Skeletal muscle cell (primary cell): ENCODE measurements around the gene BOLA2B.
"Not testable (repeated sequence)": the region's sequence is repeated elsewhere in the genome, so short reads cannot be mapped to it uniquely, and the experiment has no call there.

Experiments used
- DNase-seq: peaks from one replicate; pipeline ENCODE4 v3.0.0-alpha.2; 2010; ENCODE audit warnings: low read depth
- H3K4me3 ChIP-seq: 2 replicates; pipeline ENCODE4 v1.5.1; 2011; ENCODE audit warnings: low read depth, mild to moderate bottlenecking, control low read depth, low read length, moderate library complexity

The BOLA2B gene

DNA sequence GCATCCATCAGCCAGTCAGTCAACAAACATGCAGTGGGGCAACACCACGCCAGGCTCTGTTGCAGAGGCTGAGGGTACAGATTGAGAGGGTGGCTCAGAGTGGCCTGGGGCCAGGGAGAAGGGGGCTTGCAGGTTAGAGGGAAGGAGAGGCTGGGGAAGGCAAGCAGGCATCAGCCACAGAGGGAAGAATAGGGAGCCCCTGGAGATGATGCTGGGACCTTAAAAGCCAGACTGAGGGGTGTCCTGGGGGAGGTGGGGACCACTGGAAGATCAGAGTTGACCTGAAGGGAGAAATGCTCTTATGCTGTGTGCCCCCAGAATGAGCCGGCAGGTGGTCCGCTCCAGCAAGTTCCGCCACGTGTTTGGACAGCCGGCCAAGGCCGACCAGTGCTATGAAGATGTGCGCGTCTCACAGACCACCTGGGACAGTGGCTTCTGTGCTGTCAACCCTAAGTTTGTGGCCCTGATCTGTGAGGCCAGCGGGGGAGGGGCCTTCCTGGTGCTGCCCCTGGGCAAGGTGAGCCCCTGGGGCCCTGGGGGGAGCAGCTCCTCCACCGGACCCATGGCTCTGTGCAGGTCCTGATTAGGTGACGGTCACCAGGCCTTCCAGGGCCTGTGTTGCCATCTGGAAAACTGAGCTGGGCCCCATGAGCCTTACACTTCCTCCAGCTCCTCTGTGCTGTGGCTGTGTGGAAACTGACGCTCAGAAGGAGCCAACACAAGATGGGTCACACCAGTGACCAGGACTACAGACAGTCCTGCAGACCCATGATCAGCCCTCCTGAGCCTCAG lies 8.4 kb downstream of the BOLA2B start:
- DNase-seq = no peak
- H3K4me3 ChIP-seq = no peak overlapping the region

DNA sequence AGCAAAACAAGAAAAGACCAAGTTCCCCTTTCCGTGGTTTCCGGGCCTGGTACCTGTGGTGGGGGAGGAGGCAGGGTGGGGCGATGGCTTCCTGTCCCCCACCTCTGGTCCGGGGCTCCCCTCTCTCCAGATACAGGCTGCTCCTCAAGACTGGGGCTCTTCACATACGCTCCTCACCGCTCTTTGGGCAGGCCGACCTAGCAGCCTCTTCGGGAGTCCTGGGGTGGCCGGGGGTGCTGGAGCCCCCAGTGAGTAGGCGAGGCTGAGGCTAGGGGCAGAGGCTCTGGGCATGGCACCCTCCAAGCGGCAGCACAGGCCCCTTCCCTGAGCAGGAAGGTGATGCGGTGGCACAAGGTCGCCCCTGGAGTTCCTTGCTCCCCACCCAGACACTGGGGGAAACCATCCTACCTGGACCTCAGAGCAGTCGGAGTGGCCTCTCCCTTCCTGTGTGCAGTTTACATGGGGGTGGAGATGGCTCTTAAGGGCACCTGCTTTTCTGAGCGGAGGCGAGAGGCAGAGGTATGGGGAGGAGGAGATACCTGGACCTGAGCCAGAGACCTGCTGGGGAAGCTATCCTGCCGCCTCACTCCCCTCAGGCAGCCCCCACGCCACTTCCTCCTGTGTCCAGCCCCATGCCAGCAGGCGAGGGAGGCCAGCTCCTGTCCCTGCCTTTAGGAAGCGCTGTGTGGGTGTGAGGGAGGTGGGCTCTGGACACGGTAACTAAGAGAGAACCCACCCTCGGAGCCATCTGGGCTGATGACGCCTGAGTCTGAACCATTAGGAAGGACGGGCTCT lies 9.2 kb downstream of the BOLA2B start:
- no peak for DNase-seq
- H3K4me3 ChIP-seq = peak overlapping the region; percentile 55

GRCh38 chr16:30183233-30184095 lies 10.0 kb downstream of the BOLA2B start, which contains the start of gene CORO1A:
Gene CORO1A, plus strand, starts transcription at chr16:30183602. Its CDS starts 1,608 bp downstream, at chr16:30185210.
- peak within 1 kb of the TSS; percentile 55 for H3K4me3 ChIP-seq
- DNase-seq = peak; percentile 25

- H3K4me3 ChIP-seq = no peak overlapping the region
- no peak for DNase-seq
These were observed 12.7 kb downstream of the BOLA2B start for GRCh38 chr16:30180741-30181140.

GRCh38 chr16:30179931-30180330 lies 13.5 kb downstream of the BOLA2B start:
- H3K4me3 ChIP-seq = no peak overlapping the region
- no peak for DNase-seq

DNA sequence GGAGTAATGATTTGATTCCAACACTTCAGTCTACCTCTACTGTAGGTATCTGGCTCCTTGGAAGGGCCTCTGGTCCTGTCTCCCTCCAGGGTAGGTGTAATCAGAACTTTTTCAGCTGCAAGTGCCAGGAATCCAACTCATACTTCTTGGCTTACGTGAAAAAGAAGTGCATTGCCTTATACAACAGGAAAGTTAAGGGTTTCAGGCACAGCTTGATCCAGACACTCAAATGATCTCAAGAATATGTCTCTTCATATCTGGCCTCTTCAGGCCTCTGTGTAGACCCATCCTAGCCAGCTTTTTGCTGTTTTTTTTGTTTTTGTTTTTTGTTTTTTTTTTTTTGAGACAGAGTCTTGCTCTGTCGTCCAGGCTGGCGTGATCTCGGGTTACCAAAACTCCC lies 14.3 kb downstream of the BOLA2B start:
- H3K4me3 ChIP-seq = no peak overlapping the region
- DNase-seq = no peak

DNA sequence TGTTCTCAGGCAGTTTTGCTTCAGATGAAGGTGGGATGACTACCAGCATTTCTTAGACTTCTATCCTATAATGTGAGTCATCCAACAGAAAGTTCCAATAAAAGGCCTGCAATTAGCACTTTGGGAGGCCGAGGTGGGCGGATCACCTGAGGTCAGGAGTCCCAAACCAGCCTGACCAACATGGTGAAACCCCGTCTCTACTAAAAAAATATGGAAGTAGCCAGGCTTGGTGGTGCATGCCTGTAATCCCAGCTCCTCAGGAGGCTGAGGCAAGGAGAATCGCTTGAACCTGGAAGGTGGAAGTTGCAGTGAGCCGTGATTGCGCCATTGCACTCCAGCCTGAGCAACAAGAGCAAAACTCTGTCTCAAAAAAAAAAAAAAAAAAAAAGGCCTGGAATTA lies 16.6 kb downstream of the BOLA2B start:
- DNase-seq, H3K4me3 ChIP-seq: not testable (repeated sequence)

DNA sequence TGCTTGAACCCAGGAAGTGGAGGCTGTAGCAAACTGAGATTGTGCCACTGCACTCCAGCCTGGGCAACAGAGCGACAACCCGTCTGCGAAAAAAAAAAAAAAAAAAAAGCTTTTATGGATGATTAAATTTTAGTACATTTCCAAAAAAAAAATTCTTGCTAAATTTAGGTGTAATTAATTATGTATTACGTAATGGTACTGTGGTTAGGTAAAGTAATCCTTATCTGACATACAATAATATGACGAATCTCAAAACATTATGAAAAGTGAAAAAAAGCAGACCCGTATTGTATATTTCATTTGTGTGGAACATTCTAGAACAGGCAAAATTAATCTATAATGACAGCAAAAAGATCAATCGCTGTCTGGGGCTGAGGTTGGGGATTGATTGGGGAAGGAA lies 20.4 kb downstream of the BOLA2B start:
- DNase-seq = no peak
- no peak overlapping the region for H3K4me3 ChIP-seq

DNA sequence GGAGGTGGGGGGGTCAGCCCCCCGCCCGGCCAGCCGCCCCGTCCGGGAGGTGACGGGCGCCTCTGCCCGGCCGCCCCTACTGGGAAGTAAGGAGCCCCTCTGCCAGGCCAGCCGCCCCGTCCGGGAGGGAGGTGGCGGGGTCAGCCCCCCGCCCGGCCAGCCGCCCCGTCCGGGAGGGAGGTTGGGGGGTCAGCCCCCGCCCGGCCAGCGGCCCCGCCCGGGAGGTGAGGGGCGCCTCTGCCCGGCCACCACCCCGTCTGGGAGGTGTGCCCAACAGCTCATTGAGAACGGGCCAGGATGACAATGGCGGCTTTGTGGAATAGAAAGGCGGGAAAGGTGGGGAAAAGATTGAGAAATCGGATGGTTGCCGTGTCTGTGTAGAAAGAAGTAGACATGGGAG lies 23.3 kb downstream of the BOLA2B start:
- not testable (repeated sequence) for H3K4me3 ChIP-seq, DNase-seq

DNA sequence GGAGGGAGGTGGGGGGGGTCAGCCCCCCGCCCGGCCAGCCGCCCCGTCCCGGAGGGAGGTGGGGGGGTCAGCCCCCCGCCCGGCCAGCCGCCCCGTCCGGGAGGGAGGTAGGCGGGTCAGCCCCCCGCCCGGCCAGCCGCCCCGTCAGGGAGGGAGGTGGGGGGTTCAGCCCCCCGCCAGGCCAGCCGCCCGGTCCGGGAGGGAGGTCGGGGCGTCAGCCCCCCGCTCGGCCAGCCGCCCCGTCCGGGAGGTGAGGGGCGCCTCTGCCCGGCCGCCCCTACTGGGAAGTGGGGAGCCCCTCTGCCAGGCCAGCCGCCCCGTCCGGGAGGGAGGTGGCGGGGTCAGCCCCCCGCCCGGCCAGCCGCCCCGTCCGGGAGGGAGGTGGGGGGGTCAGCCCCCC lies 24.1 kb downstream of the BOLA2B start:
- not testable (repeated sequence) for DNase-seq, H3K4me3 ChIP-seq

DNA sequence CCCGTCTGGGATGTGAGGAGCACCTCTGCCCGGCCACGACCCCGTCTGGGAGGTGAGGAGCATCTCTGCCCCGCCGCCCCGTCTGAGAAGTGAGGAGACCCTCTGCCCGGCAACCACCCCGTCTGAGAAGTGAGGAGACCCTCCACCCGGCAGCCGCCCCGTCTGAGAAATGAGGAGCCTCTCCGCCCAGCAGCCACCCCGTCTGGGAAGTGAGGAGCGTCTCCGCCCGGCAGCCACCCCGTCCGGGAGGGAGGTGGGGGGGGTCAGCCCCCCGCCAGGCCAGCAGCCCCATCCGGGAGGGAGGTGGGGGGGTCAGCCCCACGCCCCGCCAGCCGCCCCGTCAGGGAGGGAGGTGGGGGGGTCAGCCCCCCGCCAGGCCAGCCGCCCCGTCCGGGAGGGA lies 24.7 kb downstream of the BOLA2B start:
- not testable (repeated sequence) for H3K4me3 ChIP-seq, DNase-seq

DNA sequence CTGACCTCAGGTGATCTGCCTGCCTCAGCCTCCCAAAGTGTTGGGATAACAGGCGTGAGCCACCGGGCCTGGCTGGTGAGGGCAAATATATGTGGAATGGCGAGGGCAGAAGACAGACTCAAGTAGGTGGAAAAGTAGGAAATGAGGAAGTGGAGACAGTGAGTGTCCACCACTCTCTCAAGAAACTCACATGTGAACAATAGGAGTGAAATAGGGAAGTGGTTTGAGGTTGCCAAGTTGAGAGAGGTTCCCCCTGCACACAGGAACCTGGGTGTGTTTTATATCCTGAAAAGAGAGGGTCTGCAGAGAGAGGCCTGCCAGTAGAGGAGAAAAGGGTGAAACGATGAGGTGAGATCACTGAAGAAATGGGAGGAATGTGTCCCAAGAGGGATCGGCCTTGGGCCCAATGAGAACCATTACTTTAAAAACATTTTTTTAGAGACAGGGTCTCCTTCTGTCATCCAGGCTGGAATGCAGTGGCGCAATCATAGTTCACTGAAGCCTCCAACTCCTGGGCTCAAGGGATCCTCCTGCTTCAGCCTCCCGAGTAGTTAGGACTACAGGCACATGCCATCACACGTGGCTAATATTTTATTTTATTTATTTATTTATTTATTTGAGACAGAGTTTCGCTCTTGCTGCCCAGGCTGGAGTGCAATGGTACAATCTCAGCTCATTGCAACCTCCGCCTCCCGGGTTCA lies 27.1 kb downstream of the BOLA2B start:
- no peak for DNase-seq
- no peak overlapping the region for H3K4me3 ChIP-seq

DNA sequence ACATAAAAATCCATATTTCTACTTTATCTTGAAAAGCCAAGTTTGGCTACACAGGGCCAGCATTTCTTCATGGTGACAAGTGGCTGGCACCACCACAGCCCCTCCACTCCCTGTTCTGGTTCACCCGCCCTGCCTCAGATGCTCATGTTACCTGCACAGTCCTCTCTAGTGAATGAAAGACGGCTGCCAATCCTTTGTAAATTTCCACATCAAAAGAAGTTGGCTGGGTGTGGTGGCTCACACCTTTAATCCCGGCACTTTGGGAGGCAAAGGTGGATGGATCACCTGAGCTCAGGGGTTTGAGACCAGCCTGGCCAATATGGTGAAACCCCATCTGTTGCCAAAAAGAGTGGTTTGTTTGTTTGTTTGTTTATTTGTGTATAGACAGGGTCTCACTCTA lies 29.9 kb downstream of the BOLA2B start:
- H3K4me3 ChIP-seq = no peak overlapping the region

GRCh38 chr16:30157214-30157613 lies 36.3 kb downstream of the BOLA2B start:
- H3K4me3 ChIP-seq = no peak overlapping the region
- no peak for DNase-seq

More for the DNA sequence above, 29.9 kb downstream of the BOLA2B start:
- DNase-seq = no peak

- DNase-seq = no peak
These were observed 38.3 kb downstream of the BOLA2B start for GRCh38 chr16:30155188-30155587.

DNA sequence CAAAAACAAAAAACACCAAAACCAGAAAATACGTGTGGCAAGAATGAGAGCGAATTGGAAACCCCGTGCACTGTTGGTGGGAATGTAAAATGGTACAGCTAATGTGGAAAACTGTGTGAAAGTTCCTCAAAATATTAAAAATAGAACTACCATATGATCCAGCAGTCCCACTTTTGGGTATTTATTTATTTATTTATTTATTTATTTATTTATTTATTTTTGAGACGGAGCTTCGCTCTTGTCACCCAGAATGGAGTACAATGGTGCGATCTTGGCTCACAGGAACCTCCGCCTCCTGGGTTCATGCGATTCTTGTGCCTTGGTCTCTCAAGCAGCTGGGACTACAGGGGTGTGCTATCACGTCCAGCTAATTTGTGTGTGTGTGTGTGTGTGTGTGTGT lies 40.9 kb downstream of the BOLA2B start:
- no peak for DNase-seq

More at GRCh38 chr16:30155188-30155587, 38.3 kb downstream of the BOLA2B start:
- H3K4me3 ChIP-seq = no peak overlapping the region

DNA sequence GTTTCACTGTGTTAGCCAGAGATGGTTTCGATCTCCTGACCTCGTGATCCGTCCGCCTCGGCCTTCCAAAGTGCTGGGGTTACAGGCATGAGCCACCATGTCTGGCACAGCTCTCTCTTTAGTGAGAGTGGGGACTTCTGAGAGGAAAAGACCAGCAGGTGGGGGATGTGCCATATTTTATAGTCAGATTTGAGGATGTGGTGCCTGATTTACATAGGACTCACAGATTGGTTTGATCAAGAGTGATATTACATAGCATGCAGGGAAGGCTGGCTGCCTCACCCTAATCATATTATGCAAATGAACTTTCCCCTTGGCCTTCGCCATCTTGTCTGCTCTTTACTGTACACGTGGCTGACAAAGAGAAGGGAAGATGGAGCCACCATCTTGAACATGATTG lies 42.4 kb downstream of the BOLA2B start:
- no peak for DNase-seq
- H3K4me3 ChIP-seq = no peak overlapping the region

More for the DNA sequence above, 40.9 kb downstream of the BOLA2B start:
- H3K4me3 ChIP-seq = no peak overlapping the region

GRCh38 chr16:30149250-30149930 lies 44.1 kb downstream of the BOLA2B start:
- no peak overlapping the region for H3K4me3 ChIP-seq
- DNase-seq = no peak
